Measurements from ENCODE around the gene SLC34A3. TPM values are rescaled to one million over a fixed set of nuclear protein-coding genes. Genes with fewer than 3 reads are reported as not detected.

SLC34A3 gene
- total RNA-seq, 6 donors from 2014 or later, result 0.10 to 0.17 TPM; not detected in 4

DNA sequence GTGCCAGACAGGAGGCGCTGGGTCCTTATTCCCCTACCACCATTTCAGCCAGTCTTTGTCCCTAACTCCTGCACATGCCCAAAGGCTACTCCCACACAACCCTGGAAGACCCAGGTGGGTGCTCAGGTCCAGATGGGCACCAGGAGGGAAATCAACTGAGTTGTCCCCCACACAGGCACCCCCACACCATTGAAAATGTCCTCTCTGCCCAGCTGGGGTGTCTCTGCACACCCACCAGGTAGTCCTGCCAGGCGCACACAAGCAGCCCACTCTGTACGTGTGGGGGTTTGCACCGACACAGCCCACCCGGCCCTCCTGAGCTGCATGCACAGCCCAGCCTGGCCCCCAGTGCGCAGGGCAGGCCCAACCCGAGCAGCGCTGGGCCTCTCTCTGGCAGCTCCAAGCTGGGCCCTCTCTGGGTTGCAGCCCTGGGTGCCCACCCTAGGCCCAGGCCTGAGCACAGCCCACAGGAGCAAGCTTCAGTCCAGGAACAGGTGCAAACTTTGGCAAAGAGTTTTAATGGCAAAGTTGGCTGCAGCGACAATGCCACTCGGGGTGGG is 10.9 kb upstream of the SLC34A3 start:
- H3K4me1 ChIP-seq, result peaks cover 41 to 59% (median 48%) of the 10 kb centered on the region in 4 donors
- WGBS, 2 donors, result 90 to 100% methylated on average over 3 to 6 of the region's 10 CpGs
- DNase-seq (peak in 1 of 2 donors; percentile 69), ATAC-seq (ENCODE audit: low FRiP score in 2 of 2) (no peak)
- no peaks in the 10 kb centered on the region for H3K9me3 ChIP-seq
- peaks cover 0 to 16% (median 6%) of the 10 kb centered on the region in 4 donors for H3K36me3 ChIP-seq
- H3K4me3 ChIP-seq, result no peak overlapping the region
- peaks cover 0 to 4% (median 0%) of the 10 kb centered on the region in 4 donors for H3K27me3 ChIP-seq
- TF ChIP-seq POLR2A (IDR thresholded peaks at IDR 0.05) (no peak), EP300 (IDR thresholded peaks at IDR 0.05) (no peak), POLR2AphosphoS5 (IDR thresholded peaks at IDR 0.05) (no peak)
- TF ChIP-seq, protein P1, sequence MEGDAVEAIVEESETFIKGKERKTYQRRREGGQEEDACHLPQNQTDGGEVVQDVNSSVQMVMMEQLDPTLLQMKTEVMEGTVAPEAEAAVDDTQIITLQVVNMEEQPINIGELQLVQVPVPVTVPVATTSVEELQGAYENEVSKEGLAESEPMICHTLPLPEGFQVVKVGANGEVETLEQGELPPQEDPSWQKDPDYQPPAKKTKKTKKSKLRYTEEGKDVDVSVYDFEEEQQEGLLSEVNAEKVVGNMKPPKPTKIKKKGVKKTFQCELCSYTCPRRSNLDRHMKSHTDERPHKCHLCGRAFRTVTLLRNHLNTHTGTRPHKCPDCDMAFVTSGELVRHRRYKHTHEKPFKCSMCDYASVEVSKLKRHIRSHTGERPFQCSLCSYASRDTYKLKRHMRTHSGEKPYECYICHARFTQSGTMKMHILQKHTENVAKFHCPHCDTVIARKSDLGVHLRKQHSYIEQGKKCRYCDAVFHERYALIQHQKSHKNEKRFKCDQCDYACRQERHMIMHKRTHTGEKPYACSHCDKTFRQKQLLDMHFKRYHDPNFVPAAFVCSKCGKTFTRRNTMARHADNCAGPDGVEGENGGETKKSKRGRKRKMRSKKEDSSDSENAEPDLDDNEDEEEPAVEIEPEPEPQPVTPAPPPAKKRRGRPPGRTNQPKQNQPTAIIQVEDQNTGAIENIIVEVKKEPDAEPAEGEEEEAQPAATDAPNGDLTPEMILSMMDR (IDR thresholded peaks at IDR 0.05), result no peak
- no peak overlapping the region for H3K27ac ChIP-seq

DNA sequence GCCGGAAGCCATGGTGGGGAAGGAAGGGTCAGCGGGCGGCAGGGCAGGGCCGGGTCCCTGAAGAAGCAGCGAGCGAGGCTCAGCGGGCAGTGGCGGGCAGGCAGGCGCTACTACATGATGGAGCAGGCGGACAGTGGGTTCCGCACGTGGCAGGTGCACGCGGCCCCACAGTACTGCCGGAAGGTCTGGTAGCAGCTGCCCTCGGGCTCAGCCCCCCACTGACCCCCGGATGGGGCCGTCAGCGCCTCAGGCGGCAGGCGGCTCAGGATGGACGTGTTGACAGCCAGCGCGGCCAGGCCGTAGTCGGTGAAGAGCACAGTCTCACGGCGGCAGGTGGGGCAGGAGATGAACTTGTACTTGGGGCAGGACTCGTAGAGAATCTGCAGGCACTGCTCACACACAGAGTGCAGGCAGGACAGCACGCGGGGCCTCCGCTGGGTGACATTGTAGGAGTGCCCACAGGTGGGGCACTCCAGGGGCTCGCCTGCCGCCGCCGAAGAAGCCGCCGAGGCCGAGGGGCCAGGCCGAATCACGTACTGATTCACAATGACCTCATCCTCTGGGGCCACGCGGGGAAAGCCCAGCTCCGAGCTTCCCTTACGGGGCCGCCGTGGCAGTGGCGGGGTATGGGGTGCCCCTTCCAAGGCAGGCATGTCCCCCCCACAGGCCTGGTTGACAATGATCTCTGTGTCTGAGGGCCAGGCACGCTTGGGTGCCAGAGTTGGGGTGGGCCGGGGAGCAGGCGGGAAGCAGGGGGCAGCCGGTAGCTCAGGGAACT is 10.2 kb upstream of the SLC34A3 start:
- 93 to 94% methylated on average over 17 to 47 of the region's 52 CpGs for WGBS, 2 donors
- ATAC-seq (ENCODE audit: low FRiP score in 2 of 2) (no peak), DNase-seq (peak in 1 of 2 donors; percentile 85)
- peaks cover 41 to 65% (median 50%) of the 10 kb centered on the region in 4 donors for H3K4me1 ChIP-seq
- H3K27me3 ChIP-seq, result peaks cover 0 to 4% (median 0%) of the 10 kb centered on the region in 4 donors
- no peaks in the 10 kb centered on the region for H3K9me3 ChIP-seq
- TF ChIP-seq, protein P1 (IDR thresholded peaks at IDR 0.05), result no peak
- TF ChIP-seq POLR2AphosphoS5 (IDR thresholded peaks at IDR 0.05) (no peak), EP300 (IDR thresholded peaks at IDR 0.05) (no peak), POLR2A (IDR thresholded peaks at IDR 0.05) (no peak)
- H3K27ac ChIP-seq, result no peak overlapping the region
- H3K4me3 ChIP-seq, result no peak overlapping the region
- H3K36me3 ChIP-seq, result peaks cover 0 to 9% (median 3%) of the 10 kb centered on the region in 4 donors

DNA sequence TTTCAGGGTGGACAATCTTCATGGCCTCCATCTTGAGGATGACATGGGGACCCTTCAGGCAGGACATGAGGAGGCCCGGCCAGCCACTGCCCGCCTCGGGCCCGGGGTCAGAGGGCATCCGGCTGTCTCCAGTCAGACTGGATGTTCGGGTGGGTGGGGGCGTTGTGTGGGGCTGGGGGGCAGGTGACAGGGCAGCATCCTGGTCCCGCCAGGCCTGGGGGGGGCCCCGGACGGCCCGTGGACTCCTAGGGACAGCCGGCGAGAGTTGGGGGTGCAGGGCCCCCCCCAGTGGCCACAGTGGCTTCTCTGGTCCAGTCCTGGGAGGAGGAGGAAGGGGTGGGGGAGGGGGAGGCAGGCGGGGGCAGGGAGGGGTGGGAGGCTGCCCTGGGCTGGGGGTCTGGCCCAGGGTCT is 9.6 kb upstream of the SLC34A3 start:
- H3K36me3 ChIP-seq, result peaks cover 0 to 4% (median 2%) of the 10 kb centered on the region in 4 donors
- no peak for TF ChIP-seq POLR2A (IDR thresholded peaks at IDR 0.05)
- TF ChIP-seq EP300 (IDR thresholded peaks at IDR 0.05), result no peak
- no peak for TF ChIP-seq POLR2AphosphoS5 (IDR thresholded peaks at IDR 0.05)
- TF ChIP-seq, protein P1 (IDR thresholded peaks at IDR 0.05), result no peak
- peaks cover 0 to 4% (median 0%) of the 10 kb centered on the region in 4 donors for H3K27me3 ChIP-seq
- peaks cover 41 to 65% (median 50%) of the 10 kb centered on the region in 4 donors for H3K4me1 ChIP-seq
- no peaks in the 10 kb centered on the region for H3K9me3 ChIP-seq
- WGBS, 2 donors, result 87% methylated on average over 9 of the region's 14 CpGs; no CpG with 5 or more reads in 1 of the 2 donors
- peak overlapping the region in 1 of 4 donors; percentile 31 for H3K27ac ChIP-seq
- DNase-seq (peak in 1 of 2 donors; percentile 77), ATAC-seq (ENCODE audit: low FRiP score in 2 of 2) (no peak)
- H3K4me3 ChIP-seq, result peak overlapping the region in 3 of 4 donors; percentile 56 to 66 (median 56)

DNA sequence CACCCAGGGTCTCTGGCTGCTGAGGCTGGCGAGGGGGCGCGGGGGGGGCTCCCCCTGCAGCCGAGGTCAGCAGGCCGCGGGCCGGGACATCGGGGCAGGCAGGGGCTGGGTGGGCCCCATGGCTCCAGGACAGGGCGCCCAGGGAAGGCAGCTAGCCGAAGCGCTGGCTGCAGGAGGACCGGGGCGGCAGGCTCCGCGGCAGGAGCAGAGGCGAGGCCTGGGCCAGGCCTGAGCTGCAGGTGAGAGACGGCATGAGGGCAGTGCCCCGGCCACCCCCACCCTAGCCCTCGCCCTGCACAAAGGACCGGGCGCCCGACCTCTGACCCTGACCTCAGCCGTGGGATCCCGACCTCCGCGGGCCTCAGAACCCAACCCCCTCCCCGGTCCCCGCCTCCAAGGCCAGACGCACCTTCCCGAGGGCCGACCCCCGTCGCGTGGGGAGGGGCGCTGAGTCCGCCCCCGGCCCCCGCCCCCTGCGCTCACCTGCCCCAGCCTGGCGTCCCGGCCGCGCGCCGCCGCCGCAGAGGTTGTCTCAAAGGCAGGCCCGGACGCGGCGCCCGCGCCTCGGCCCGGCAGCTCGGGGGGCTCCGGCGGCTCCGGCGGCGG is 9.1 kb upstream of the SLC34A3 start:
- H3K36me3 ChIP-seq, result no peaks in the 10 kb centered on the region
- DNase-seq (peak in 1 of 2 donors; percentile 90), ATAC-seq (ENCODE audit: low FRiP score in 2 of 2) (no peak)
- peaks cover 0 to 4% (median 0%) of the 10 kb centered on the region in 4 donors for H3K27me3 ChIP-seq
- TF ChIP-seq POLR2A (IDR thresholded peaks at IDR 0.05) (no peak), POLR2AphosphoS5 (IDR thresholded peaks at IDR 0.05) (no peak), EP300 (IDR thresholded peaks at IDR 0.05) (no peak)
- TF ChIP-seq, protein P1 (IDR thresholded peaks at IDR 0.05), result no peak
- peak overlapping the region; percentile 22 to 66 (median 56) for H3K4me3 ChIP-seq
- H3K4me1 ChIP-seq, result peaks cover 40 to 66% (median 51%) of the 10 kb centered on the region in 4 donors
- H3K9me3 ChIP-seq, result no peaks in the 10 kb centered on the region
- 17% methylated on average over 14 of the region's 61 CpGs; no CpG with 5 or more reads in 1 of the 2 donors for WGBS, 2 donors
- peak overlapping the region in 2 of 4 donors; percentile 12 to 31 for H3K27ac ChIP-seq
